RPMI8226 (cell line): ENCODE measurements around the gene NR5A2.
A peak's percentile ranks its signal among the peaks of the same experiment; 100 is the strongest.

Experiments
- DNase-seq: peaks from one replicate; pipeline ENCODE4 v3.0.0-alpha.2; 2015

Gene NR5A2

GRCh38 chr1:200211157-200211556 lies 183.6 kb downstream of the NR5A2 start:
- DNase-seq: no peak

- DNase-seq: no peak
Measured at GRCh38 chr1:200213392-200213791, 185.9 kb downstream of the NR5A2 start.

- no peak for DNase-seq
Measured at GRCh38 chr1:200213921-200214320, 186.4 kb downstream of the NR5A2 start.

- DNase-seq: no peak
Measured at GRCh38 chr1:200215350-200215749, 187.8 kb downstream of the NR5A2 start.

GRCh38 chr1:200217703-200218102 lies 190.2 kb downstream of the NR5A2 start:
- DNase-seq: peak; percentile 46

GRCh38 chr1:200221614-200222282 lies 194.2 kb downstream of the NR5A2 start:
- no peak for DNase-seq

GRCh38 chr1:200223207-200223606 lies 195.7 kb downstream of the NR5A2 start:
- no peak for DNase-seq

GRCh38 chr1:200223613-200224012 lies 196.1 kb downstream of the NR5A2 start:
- no peak for DNase-seq

GRCh38 chr1:200224315-200224714 lies 196.8 kb downstream of the NR5A2 start:
- no peak for DNase-seq

- peak; percentile 53 for DNase-seq
Measured at GRCh38 chr1:200226268-200226968, 198.9 kb downstream of the NR5A2 start.

GRCh38 chr1:200226969-200227303 lies 199.4 kb downstream of the NR5A2 start:
- no peak for DNase-seq
